OCI-LY1 (cell line): ENCODE results near the gene GRK2.

Source experiments
- H2AFZ ChIP-seq: fragments of 200-600 bp; sonication (generic), shearing (Covaris generic); 2 replicates; pipeline ENCODE4 v1.6.0; 2014; ENCODE audit warnings: antibody characterized with exemption, mild to moderate bottlenecking, low read length
- H3F3A ChIP-seq: fragments of 200-600 bp; sonication (generic), shearing (Covaris generic); 2 replicates; pipeline ENCODE4 v1.6.0; 2014; ENCODE audit warnings: mild to moderate bottlenecking, antibody characterized with exemption, low read length, moderate library complexity; ENCODE audit not compliant: insufficient read depth
- H3K27ac ChIP-seq: fragments of 200-600 bp; sonication (generic); 2 replicates; pipeline ENCODE4 v1.5.1; 2014; ENCODE audit warnings: low read length, mixed run types, mild to moderate bottlenecking, low read depth; ENCODE audit not compliant: poor library complexity, severe bottlenecking
- H3K27me3 ChIP-seq: fragments of 200-600 bp; sonication (generic); 2 replicates; pipeline ENCODE4 v1.6.0; 2014; ENCODE audit warnings: antibody characterized with exemption, mild to moderate bottlenecking, low read length, moderate library complexity; ENCODE audit not compliant: insufficient read depth
- H3K36me3 ChIP-seq: fragments of 200-600 bp; sonication (generic); 2 replicates; pipeline ENCODE4 v1.6.1; 2014; ENCODE audit warnings: mild to moderate bottlenecking, antibody characterized with exemption, low read length, moderate library complexity, mixed read lengths; ENCODE audit not compliant: insufficient read depth
- H3K4me1 ChIP-seq: fragments of 200-600 bp; sonication (generic); 2 replicates; pipeline ENCODE4 v1.5.1; 2014; ENCODE audit warnings: mild to moderate bottlenecking, low read length, moderate library complexity; ENCODE audit not compliant: insufficient read depth, severe bottlenecking
- H3K4me2 ChIP-seq: fragments of 200-600 bp; sonication (generic), shearing (Covaris generic); 2 replicates; pipeline ENCODE4 v1.6.1; 2014; ENCODE audit warnings: low read length
- H3K4me3 ChIP-seq: fragments of 200-600 bp; sonication (generic); 2 replicates; pipeline ENCODE4 v1.5.1; 2014; ENCODE audit warnings: low read length, low read depth, mild to moderate bottlenecking, mixed read lengths; ENCODE audit not compliant: poor library complexity, severe bottlenecking
- H3K79me2 ChIP-seq: fragments of 200-600 bp; shearing (Covaris generic); 2 replicates; pipeline ENCODE4 v1.6.1; 2016; ENCODE audit warnings: mixed run types, low read length, mixed read lengths; ENCODE audit not compliant: insufficient read depth
- H3K9ac ChIP-seq: fragments of 200-600 bp; sonication (generic), shearing (Covaris generic); 2 replicates; pipeline ENCODE4 v1.6.1; 2014; ENCODE audit warnings: mild to moderate bottlenecking, low read length, mixed read lengths
- H3K9me2 ChIP-seq: fragments of 200-600 bp; sonication (generic), shearing (Covaris generic); 2 replicates; pipeline ENCODE4 v1.6.1; 2014; ENCODE audit warnings: low read depth, mild to moderate bottlenecking, low read length, mixed read lengths
- H3K9me3 ChIP-seq: fragments of 200-600 bp; shearing (Covaris generic); 2 replicates; pipeline ENCODE4 v1.6.1; 2014; ENCODE audit warnings: low read length, mixed read lengths
- H4K20me1 ChIP-seq: fragments of 200-600 bp; sonication (generic), shearing (Covaris generic); 2 replicates; pipeline ENCODE4 v1.6.0; 2016; ENCODE audit warnings: mild to moderate bottlenecking, low read length; ENCODE audit not compliant: insufficient read depth
- CTCF ChIP-seq: fragments of 200-600 bp; sonication (generic), shearing (Covaris generic); IDR thresholded peaks from 2 replicates; pipeline ENCODE4 v1.5.1; 2017; ENCODE audit warnings: mild to moderate bottlenecking, antibody characterized with exemption, low read length, moderate library complexity, mixed read lengths
- EZH2 ChIP-seq: fragments of 200-600 bp; sonication (generic), shearing (Covaris generic); IDR thresholded peaks from 2 replicates; pipeline ENCODE4 v1.8.0; 2017; ENCODE audit warnings: borderline replicate concordance, mixed run types, mild to moderate bottlenecking, antibody characterized with exemption, low read length, moderate library complexity, mixed read lengths

The GRK2 gene

GRCh38 chr11:67280341-67280787, 14.1 kb downstream of the GRK2 start:
- no peaks in the 10 kb centered on the region for H3F3A ChIP-seq
- H3K36me3 ChIP-seq: peaks cover 87% of the 10 kb centered on the region
- peaks cover 35% of the 10 kb centered on the region for H3K4me1 ChIP-seq
- H3K9ac ChIP-seq: no peak overlapping the region
- H3K27ac ChIP-seq: no peak overlapping the region
- H3K9me3 ChIP-seq: no peaks in the 10 kb centered on the region
- no peaks in the 10 kb centered on the region for H3K9me2 ChIP-seq
- no peaks in the 10 kb centered on the region for H4K20me1 ChIP-seq
- H3K4me2 ChIP-seq: no peak overlapping the region
- H2AFZ ChIP-seq: no peak overlapping the region
- H3K27me3 ChIP-seq: no peaks in the 10 kb centered on the region
- TF ChIP-seq CTCF (no peak), EZH2 (no peak)
- no peak overlapping the region for H3K4me3 ChIP-seq
- H3K79me2 ChIP-seq: no peaks in the 10 kb centered on the region; the same call in 1 of the 2 replicates

GRCh38 chr11:67280788-67281551, 14.7 kb downstream of the GRK2 start:
- Histone ChIP-seq H3K36me3 (peaks cover 87% of the 10 kb centered on the region), H3K9ac (no peak overlapping the region), H3K4me3 (no peak overlapping the region), H3K4me2 (no peak overlapping the region), H3K27me3 (no peaks in the 10 kb centered on the region), H3K9me3 (no peaks in the 10 kb centered on the region), H3F3A (no peaks in the 10 kb centered on the region), H3K9me2 (no peaks in the 10 kb centered on the region), H3K27ac (no peak overlapping the region), H2AFZ (no peak overlapping the region), H3K79me2 (no peaks in the 10 kb centered on the region), H4K20me1 (no peaks in the 10 kb centered on the region), H3K4me1 (peaks cover 31% of the 10 kb centered on the region)
- TF ChIP-seq CTCF (no peak), EZH2 (no peak)

GRCh38 chr11:67281552-67282150, 15.4 kb downstream of the GRK2 start:
- H3K9me2 ChIP-seq: no peaks in the 10 kb centered on the region
- H3K27ac ChIP-seq: no peak overlapping the region
- H3F3A ChIP-seq: no peaks in the 10 kb centered on the region
- no peaks in the 10 kb centered on the region for H3K79me2 ChIP-seq
- no peaks in the 10 kb centered on the region for H3K27me3 ChIP-seq
- H3K4me2 ChIP-seq: no peak overlapping the region
- no peak for TF ChIP-seq CTCF
- TF ChIP-seq EZH2: no peak
- H4K20me1 ChIP-seq: no peaks in the 10 kb centered on the region
- H3K4me3 ChIP-seq: no peak overlapping the region
- peaks cover 90% of the 10 kb centered on the region for H3K36me3 ChIP-seq
- no peaks in the 10 kb centered on the region for H3K9me3 ChIP-seq
- H3K4me1 ChIP-seq: peaks cover 31% of the 10 kb centered on the region
- no peak overlapping the region for H3K9ac ChIP-seq
- H2AFZ ChIP-seq: no peak overlapping the region
